ENCODE measurements around the gene GALNT18. TPM values are rescaled to one million over a fixed set of nuclear protein-coding genes. Genes with fewer than 3 reads are reported as not detected.

Gene GALNT18
- total RNA-seq, 3 donors from 2014 or later (not counting 1 experiment from before 2014, with no cell fraction given), result 0.18 to 0.42 (median 0.38) TPM

DNA sequence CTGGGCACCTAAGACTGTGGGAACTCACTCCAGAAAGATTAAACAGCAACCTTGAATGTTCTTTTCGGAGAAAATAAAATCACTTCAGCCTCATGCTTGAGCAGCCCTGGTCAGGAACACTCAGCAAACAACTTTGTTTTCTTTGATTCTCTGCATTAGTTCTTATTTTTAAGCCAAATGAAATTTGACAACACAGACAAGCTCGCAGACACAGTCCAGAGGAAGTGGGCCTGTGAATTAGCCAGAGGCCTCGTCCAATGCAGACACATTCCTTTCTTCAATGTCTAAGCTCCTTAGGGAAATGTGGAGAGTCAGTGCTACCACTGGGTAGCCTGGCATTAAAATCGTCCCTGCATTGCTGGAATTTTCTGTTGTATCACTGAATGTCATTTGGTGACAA lies 205.9 kb downstream of the GALNT18 start:
- H3K36me3 Mint-ChIP-seq, result no peaks in the 10 kb centered on the region
- no peak overlapping the region for H3K27ac ChIP-seq (ENCODE audit: low read length)
- H3K4me3 ChIP-seq (ENCODE audit: low read length), result no peak overlapping the region
- TF ChIP-seq, protein P1, sequence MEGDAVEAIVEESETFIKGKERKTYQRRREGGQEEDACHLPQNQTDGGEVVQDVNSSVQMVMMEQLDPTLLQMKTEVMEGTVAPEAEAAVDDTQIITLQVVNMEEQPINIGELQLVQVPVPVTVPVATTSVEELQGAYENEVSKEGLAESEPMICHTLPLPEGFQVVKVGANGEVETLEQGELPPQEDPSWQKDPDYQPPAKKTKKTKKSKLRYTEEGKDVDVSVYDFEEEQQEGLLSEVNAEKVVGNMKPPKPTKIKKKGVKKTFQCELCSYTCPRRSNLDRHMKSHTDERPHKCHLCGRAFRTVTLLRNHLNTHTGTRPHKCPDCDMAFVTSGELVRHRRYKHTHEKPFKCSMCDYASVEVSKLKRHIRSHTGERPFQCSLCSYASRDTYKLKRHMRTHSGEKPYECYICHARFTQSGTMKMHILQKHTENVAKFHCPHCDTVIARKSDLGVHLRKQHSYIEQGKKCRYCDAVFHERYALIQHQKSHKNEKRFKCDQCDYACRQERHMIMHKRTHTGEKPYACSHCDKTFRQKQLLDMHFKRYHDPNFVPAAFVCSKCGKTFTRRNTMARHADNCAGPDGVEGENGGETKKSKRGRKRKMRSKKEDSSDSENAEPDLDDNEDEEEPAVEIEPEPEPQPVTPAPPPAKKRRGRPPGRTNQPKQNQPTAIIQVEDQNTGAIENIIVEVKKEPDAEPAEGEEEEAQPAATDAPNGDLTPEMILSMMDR (IDR thresholded peaks at IDR 0.05), result no peak
- no peak overlapping the region for H3K27ac Mint-ChIP-seq
- H3K9me3 ChIP-seq (ENCODE audit: control insufficient read depth, insufficient read depth, low read length), result no peaks in the 10 kb centered on the region
- H3K27me3 ChIP-seq (ENCODE audit: control insufficient read depth, insufficient read depth, low read length), result no peaks in the 10 kb centered on the region
- WGBS (ENCODE audit: insufficient coverage), result 22% methylated on average over 4 of the region's 4 CpGs
- peaks cover 6% of the 10 kb centered on the region for H3K4me1 ChIP-seq (ENCODE audit: control insufficient read depth, insufficient read depth, low read length)
- no peak overlapping the region for H3K4me3 Mint-ChIP-seq
- H3K9me3 Mint-ChIP-seq, result no peaks in the 10 kb centered on the region
- intact Hi-C loops (cut with micrococcal nuclease), result no loop called here
- peaks cover 20 to 29% of the 10 kb centered on the region in 2 donors for H3K27me3 Mint-ChIP-seq (ENCODE audit: low read depth in 2 of 2)
- ATAC-seq (no peak), DNase-seq (no peak)
- peaks cover 5 to 7% of the 10 kb centered on the region in 2 donors for H3K4me1 Mint-ChIP-seq
- H3K36me3 ChIP-seq (ENCODE audit: control insufficient read depth, insufficient read depth, low read length), result no peaks in the 10 kb centered on the region

DNA sequence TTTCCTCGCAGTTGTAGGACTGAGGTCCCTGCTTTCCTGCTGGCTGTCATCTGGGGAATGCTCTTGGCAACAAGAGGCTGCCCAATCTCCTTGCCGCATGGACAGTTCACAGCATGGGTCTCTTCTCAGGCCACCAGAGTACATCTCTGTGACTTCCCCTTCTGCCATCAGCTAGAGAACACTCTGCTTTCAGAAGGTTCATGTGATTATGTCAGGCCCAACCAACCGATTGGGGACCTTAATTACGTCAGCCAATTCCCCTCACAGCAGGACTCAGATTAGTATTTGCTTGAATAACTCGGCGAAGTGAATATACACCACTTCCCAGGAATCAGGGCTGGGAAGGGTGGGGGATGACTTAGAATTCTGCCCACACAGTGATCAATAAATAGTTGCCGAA lies 206.8 kb downstream of the GALNT18 start:
- Histone ChIP-seq H3K4me1 (ENCODE audit: control insufficient read depth, insufficient read depth, low read length) (peaks cover 6% of the 10 kb centered on the region), H3K27me3 (ENCODE audit: control insufficient read depth, insufficient read depth, low read length) (no peaks in the 10 kb centered on the region), H3K4me3 (ENCODE audit: low read length) (no peak overlapping the region), H3K27ac (ENCODE audit: low read length) (no peak overlapping the region), H3K9me3 (ENCODE audit: control insufficient read depth, insufficient read depth, low read length) (no peaks in the 10 kb centered on the region), H3K36me3 (ENCODE audit: control insufficient read depth, insufficient read depth, low read length) (no peaks in the 10 kb centered on the region)
- 94% methylated on average over 7 of the region's 7 CpGs for WGBS (ENCODE audit: insufficient coverage)
- intact Hi-C loops (cut with micrococcal nuclease), result no loop called here
- no peaks in the 10 kb centered on the region for H3K9me3 Mint-ChIP-seq
- H3K27ac Mint-ChIP-seq, result no peak overlapping the region
- peaks cover 5% of the 10 kb centered on the region in 2 donors for H3K4me1 Mint-ChIP-seq
- TF ChIP-seq, protein P1 (IDR thresholded peaks at IDR 0.05), result no peak
- ATAC-seq (no peak), DNase-seq (no peak)
- no peaks in the 10 kb centered on the region for H3K36me3 Mint-ChIP-seq
- no peak overlapping the region for H3K4me3 Mint-ChIP-seq
- H3K27me3 Mint-ChIP-seq (ENCODE audit: low read depth in 2 of 2), result peaks cover 19 to 26% of the 10 kb centered on the region in 2 donors

DNA sequence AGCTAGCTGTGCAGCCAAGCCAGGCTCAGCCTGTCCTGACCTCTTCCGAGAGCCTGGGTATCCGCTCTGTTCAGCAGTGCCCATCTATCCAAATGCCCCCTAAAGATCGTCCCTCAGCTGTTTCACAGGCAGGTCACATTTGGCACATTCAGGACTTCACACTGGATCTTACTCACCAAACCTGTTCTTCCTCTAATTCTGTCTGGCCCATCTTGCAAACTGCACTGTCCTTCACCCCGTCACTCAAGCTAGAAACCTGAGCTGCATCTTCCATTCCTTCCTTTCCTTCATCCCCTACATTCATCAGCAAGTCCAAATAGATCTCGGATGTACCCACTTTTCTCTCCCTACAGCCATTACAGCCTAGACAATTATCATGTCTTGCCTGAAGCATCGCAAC lies 208.0 kb downstream of the GALNT18 start:
- H3K4me3 Mint-ChIP-seq, result no peak overlapping the region

More for the DNA sequence above, 208.0 kb downstream of the GALNT18 start:
- Histone ChIP-seq H3K9me3 (ENCODE audit: control insufficient read depth, insufficient read depth, low read length) (no peaks in the 10 kb centered on the region), H3K4me3 (ENCODE audit: low read length) (no peak overlapping the region), H3K36me3 (ENCODE audit: control insufficient read depth, insufficient read depth, low read length) (no peaks in the 10 kb centered on the region), H3K27me3 (ENCODE audit: control insufficient read depth, insufficient read depth, low read length) (no peaks in the 10 kb centered on the region), H3K27ac (ENCODE audit: low read length) (no peak overlapping the region), H3K4me1 (ENCODE audit: control insufficient read depth, insufficient read depth, low read length) (peaks cover 6% of the 10 kb centered on the region)
- DNase-seq, result no peak
- intact Hi-C loops (cut with micrococcal nuclease), result no loop called here
- Mint-ChIP-seq H3K9me3 (no peaks in the 10 kb centered on the region), H3K36me3 (no peaks in the 10 kb centered on the region), H3K27ac (no peak overlapping the region), H3K4me1 (peaks cover 5% of the 10 kb centered on the region in 2 donors), H3K27me3 (ENCODE audit: low read depth in 2 of 2) (peaks cover 19 to 26% of the 10 kb centered on the region in 2 donors)
- whole genome bisulfite sequencing (ENCODE audit: insufficient coverage), result 83% methylated on average over 6 of the region's 6 CpGs
- TF ChIP-seq, protein P1 (IDR thresholded peaks at IDR 0.05), result no peak
- ATAC-seq, result no peak

Measured in natural killer cell (primary cell).